PC-3 (cell line): ENCODE data around the gene MN1. TPM values are rescaled to one million over a fixed set of nuclear protein-coding genes. Genes with fewer than 3 reads are reported as not detected.

Experiments
- ATAC-seq: fragments of 200-7000 bp; cut with Tn5 transposase; 2 replicates; pipeline ENCODE4 v1.9.1; 2020; ENCODE audit warnings: mild to moderate bottlenecking, moderate library complexity
- BruUV-seq: library from RNA; stranded (reverse); fragments of 400-500 nt; replicated peaks from 2 replicates; lab custom pipeline; 2021; lab: Mats Ljungman, UMichigan
- CTCF ChIA-PET: fragments of 300-600 bp; sonication (Branson Sonifier 250); formaldehyde crosslinking; loops from one replicate; lab custom pipeline; 2022; ENCODE audit warnings: antibody characterized with exemption; lab: Charles Lee
- POLR2A ChIA-PET: fragments of 300-600 bp; sonication (Branson Sonifier 250); formaldehyde crosslinking; loops from one replicate; lab custom pipeline; 2022; ENCODE audit warnings: antibody characterized with exemption; ENCODE audit not compliant: unreplicated experiment; lab: Charles Lee
- DNase-seq: peaks from one replicate; pipeline ENCODE4 v3.0.0-alpha.2; 2015
- H2AFZ ChIP-seq: fragments of 300-600 bp; sonication (generic); 2 replicates; pipeline ENCODE4 v1.6.0; 2016; ENCODE audit warnings: antibody characterized with exemption, low read length
- H3F3A ChIP-seq: fragments of 300-600 bp; sonication (generic); one replicate; pipeline ENCODE4 v1.6.0; 2017; ENCODE audit warnings: antibody characterized with exemption, low read length, control low read depth, mild to moderate bottlenecking; ENCODE audit not compliant: unreplicated experiment
- H3K27ac ChIP-seq: fragments of 300-600 bp; sonication (generic); 2 replicates; pipeline ENCODE4 v1.5.1; 2016; ENCODE audit warnings: mild to moderate bottlenecking, low read length
- H3K27me3 ChIP-seq: fragments of 300-600 bp; sonication (generic); 2 replicates; pipeline ENCODE4 v1.6.1; 2016; ENCODE audit warnings: low read length, mixed read lengths
- H3K36me3 ChIP-seq: fragments of 300-600 bp; sonication (generic); 2 replicates; pipeline ENCODE4 v1.6.1; 2016; ENCODE audit warnings: low read depth, mixed run types, low read length, mixed read lengths
- H3K4me1 ChIP-seq: fragments of 300-600 bp; sonication (generic); 2 replicates; pipeline ENCODE4 v1.5.1; 2016; ENCODE audit warnings: low read length; ENCODE audit not compliant: insufficient read depth
- H3K4me2 ChIP-seq: fragments of 300-600 bp; sonication (generic); 2 replicates; pipeline ENCODE4 v1.6.0; 2016; ENCODE audit warnings: low read length
- H3K4me3 ChIP-seq: fragments of 300-600 bp; sonication (generic); 2 replicates; pipeline ENCODE4 v1.5.1; 2016; ENCODE audit warnings: mild to moderate bottlenecking, low read length, mixed read lengths
- H3K79me2 ChIP-seq: fragments of 300-600 bp; sonication (generic); 2 replicates; pipeline ENCODE4 v1.6.1; 2017; ENCODE audit warnings: low read length, mixed read lengths
- H3K9ac ChIP-seq: fragments of 300-600 bp; sonication (generic); 2 replicates; pipeline ENCODE4 v1.6.0; 2016; ENCODE audit warnings: mild to moderate bottlenecking, low read length
- H3K9me2 ChIP-seq: fragments of 300-600 bp; sonication (generic); replicated peaks from 2 replicates; pipeline ENCODE4 v1.6.1; 2016; ENCODE audit warnings: mixed run types, low read length, mixed read lengths
- H3K9me3 ChIP-seq: fragments of 300-600 bp; sonication (generic); 2 replicates; pipeline ENCODE4 v1.6.1; 2016; ENCODE audit warnings: low read length, mixed read lengths
- H4K20me1 ChIP-seq: fragments of 300-600 bp; sonication (generic); 2 replicates; pipeline ENCODE4 v1.6.1; 2016; ENCODE audit warnings: low read length, mixed read lengths
- CTCF ChIP-seq: fragments of 300-600 bp; sonication (generic); conservative IDR thresholded peaks from 2 replicates; pipeline ENCODE4 v1.5.1; 2017; ENCODE audit warnings: antibody characterized with exemption, low read depth, mild to moderate bottlenecking, low read length
- EZH2 ChIP-seq: fragments of 300-600 bp; sonication (generic); IDR thresholded peaks from one replicate; pipeline ENCODE4 v1.6.1; 2017; ENCODE audit warnings: antibody characterized with exemption, mild to moderate bottlenecking, low read length; ENCODE audit not compliant: unreplicated experiment
- EZH2phosphoT487 ChIP-seq: fragments of 300-600 bp; sonication (generic); IDR thresholded peaks from 2 replicates; pipeline ENCODE4 v1.6.1; 2018; ENCODE audit warnings: mild to moderate bottlenecking, antibody characterized with exemption, low read length, borderline replicate concordance
- intact Hi-C: fragments of 100-400 bp; cut with micrococcal nuclease; formaldehyde crosslinking; loops from 2 replicates; pipeline ENCODE4 v1.9.0; 2023
- total RNA-seq: library from RNA; depleted of rRNA; stranded (reverse); fragments of >200 nt; gene quantifications from 2 replicates; pipeline ENCODE4 v1.2.3, GENCODE V29; 2014

The MN1 gene
- total RNA-seq, 1 experiment from 2014 or later = 2.7 TPM

GRCh38 chr22:27724157-27724556, 77.4 kb downstream of the MN1 start:
- H3K27ac ChIP-seq = no peak overlapping the region
- H3K4me1 ChIP-seq = peaks cover 10% of the 10 kb centered on the region; the same call in 1 of the 2 replicates
- intact Hi-C loops = no loop called here
- no peaks in the 10 kb centered on the region for H3K79me2 ChIP-seq
- no peaks in the 10 kb centered on the region for H3K9me3 ChIP-seq
- H3K36me3 ChIP-seq = no peaks in the 10 kb centered on the region
- ChIA-PET POLR2A (no interaction called here), CTCF (no interaction called here)
- no peaks in the 10 kb centered on the region for H3K27me3 ChIP-seq
- no peak for DNase-seq
- no peaks in the 10 kb centered on the region for H3F3A ChIP-seq
- ATAC-seq = no peak
- no peak overlapping the region for H3K4me3 ChIP-seq
- TF ChIP-seq EZH2phosphoT487 (no peak), EZH2 (no peak), CTCF (no peak)
- no peak overlapping the region for H2AFZ ChIP-seq
- no peaks in the 10 kb centered on the region for H4K20me1 ChIP-seq
- H3K9me2 ChIP-seq = no peaks in the 10 kb centered on the region
- H3K4me2 ChIP-seq = no peak overlapping the region
- BruUV-seq = no TSS peak
- no peak overlapping the region for H3K9ac ChIP-seq

- no peaks in the 10 kb centered on the region for H4K20me1 ChIP-seq
- H3F3A ChIP-seq = no peaks in the 10 kb centered on the region
- ATAC-seq (no peak), DNase-seq (no peak)
- no peak overlapping the region for H3K4me3 ChIP-seq
- intact Hi-C loops = no loop called here
- no peak overlapping the region for H3K9ac ChIP-seq
- H3K4me2 ChIP-seq = no peak overlapping the region
- TF ChIP-seq CTCF (no peak), EZH2phosphoT487 (no peak)
- no peaks in the 10 kb centered on the region for H3K36me3 ChIP-seq
- no peaks in the 10 kb centered on the region for H3K27me3 ChIP-seq
- no peak overlapping the region for H2AFZ ChIP-seq
- POLR2A ChIA-PET = no interaction called here
- no TSS peak for BruUV-seq
- no peaks in the 10 kb centered on the region for H3K9me2 ChIP-seq
- H3K79me2 ChIP-seq = no peaks in the 10 kb centered on the region
- H3K27ac ChIP-seq = no peak overlapping the region
- H3K4me1 ChIP-seq = peaks cover 14% of the 10 kb centered on the region
- CTCF ChIA-PET = no interaction called here
- H3K9me3 ChIP-seq = no peaks in the 10 kb centered on the region
These were observed 77.8 kb downstream of the MN1 start for GRCh38 chr22:27723708-27724107.

GRCh38 chr22:27723158-27723557, 78.4 kb downstream of the MN1 start:
- intact Hi-C loops = no loop called here
- POLR2A ChIA-PET = no interaction called here
- no peak for TF ChIP-seq EZH2phosphoT487
- no peak for TF ChIP-seq EZH2
- TF ChIP-seq CTCF = peak; percentile 47

More at GRCh38 chr22:27723158-27723557, 78.4 kb downstream of the MN1 start:
- H3K36me3 ChIP-seq = no peaks in the 10 kb centered on the region
- no peak overlapping the region for H3K9ac ChIP-seq
- no peak for DNase-seq
- H3K27ac ChIP-seq = no peak overlapping the region
- H3K4me2 ChIP-seq = no peak overlapping the region
- H3K4me3 ChIP-seq = no peak overlapping the region
- no peak for ATAC-seq
- H3K9me2 ChIP-seq = no peaks in the 10 kb centered on the region
- no peaks in the 10 kb centered on the region for H3F3A ChIP-seq
- peaks cover 18% of the 10 kb centered on the region for H3K4me1 ChIP-seq
- H4K20me1 ChIP-seq = no peaks in the 10 kb centered on the region
- no TSS peak for BruUV-seq
- H3K79me2 ChIP-seq = no peaks in the 10 kb centered on the region
- no peak overlapping the region for H2AFZ ChIP-seq
- CTCF ChIA-PET = no interaction called here
- no peaks in the 10 kb centered on the region for H3K27me3 ChIP-seq
- no peaks in the 10 kb centered on the region for H3K9me3 ChIP-seq
